GM18499 (cell line): Measurements from ENCODE around the gene AOX1.
"Not testable (repeated sequence)": the region's sequence is repeated elsewhere in the genome, so short reads cannot be mapped to it uniquely, and the experiment has no call there.

Experiments used
- ATAC-seq: cut with Tn5 transposase; IDR thresholded peaks from one replicate; pipeline ENCODE4 v1.9.1; 2021; ENCODE audit warnings: moderate number of reproducible peaks; ENCODE audit not compliant: insufficient read depth, unreplicated experiment

AOX1 gene

GRCh38 chr2:200585730-200586643 is at the start of gene AOX1:
Gene AOX1 (plus strand): TSS chr2:200586014. CDS start chr2:200586109, 95 bp downstream.
- ATAC-seq = no peak

DNA sequence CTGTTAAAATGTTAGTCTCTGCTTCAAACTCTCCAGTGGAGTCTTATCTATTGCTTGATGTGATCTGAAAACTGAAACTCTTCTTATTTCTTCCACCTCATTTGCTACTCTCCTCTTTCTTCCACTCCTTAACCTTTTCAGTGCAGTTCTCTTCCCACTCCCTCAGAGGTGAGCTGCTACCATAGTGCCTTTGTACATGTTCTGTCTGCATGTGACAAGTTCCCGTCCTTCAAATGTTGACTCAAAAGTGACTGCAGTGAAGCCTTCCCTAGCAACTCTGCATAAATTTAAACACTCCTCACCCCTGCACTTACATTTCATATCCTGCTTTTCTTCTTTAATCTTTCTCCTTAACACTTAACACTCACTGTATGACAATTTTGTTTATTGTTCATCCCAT is 47.7 kb upstream of the AOX1 start:
- no peak for ATAC-seq

DNA sequence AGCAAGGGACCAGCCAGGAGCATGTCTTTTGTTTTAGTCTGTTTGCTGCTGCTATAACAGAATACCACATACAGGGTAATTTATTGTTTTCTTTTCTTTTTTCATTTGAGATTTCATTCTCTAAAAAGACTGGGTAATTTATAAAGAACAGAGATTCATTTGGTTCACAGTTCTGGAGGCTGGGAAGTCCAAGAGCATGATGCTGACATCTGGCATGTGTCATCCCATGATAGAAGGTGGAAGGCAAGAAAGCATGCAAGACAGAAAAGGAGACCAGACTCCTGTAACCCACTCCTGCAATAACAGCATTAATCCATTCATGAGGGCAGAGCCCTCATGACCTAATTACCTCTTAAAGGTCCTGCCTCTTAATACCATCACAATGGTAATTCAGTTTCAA is 45.0 kb upstream of the AOX1 start:
- no peak for ATAC-seq

DNA sequence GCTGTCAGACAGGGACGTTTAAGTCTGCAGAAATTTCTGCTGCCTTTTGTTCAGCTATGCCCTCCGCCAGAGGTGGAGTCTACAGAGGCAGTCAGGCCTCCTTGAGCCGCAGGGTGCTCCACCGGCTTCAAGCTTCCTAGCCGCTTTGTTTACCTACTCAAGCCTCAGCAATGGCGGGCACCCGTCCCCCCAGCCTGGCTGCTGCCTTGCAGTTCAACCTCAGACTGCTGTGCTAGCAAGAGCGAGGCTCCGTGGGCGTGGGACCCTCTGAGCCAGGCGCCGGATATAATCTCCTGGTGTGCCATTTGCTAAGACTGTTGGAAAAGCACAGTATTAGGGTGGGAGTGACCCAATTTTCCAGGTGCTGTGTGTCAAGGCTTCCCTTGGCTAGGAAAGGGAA is 19.2 kb upstream of the AOX1 start:
- ATAC-seq = not testable (repeated sequence)

DNA sequence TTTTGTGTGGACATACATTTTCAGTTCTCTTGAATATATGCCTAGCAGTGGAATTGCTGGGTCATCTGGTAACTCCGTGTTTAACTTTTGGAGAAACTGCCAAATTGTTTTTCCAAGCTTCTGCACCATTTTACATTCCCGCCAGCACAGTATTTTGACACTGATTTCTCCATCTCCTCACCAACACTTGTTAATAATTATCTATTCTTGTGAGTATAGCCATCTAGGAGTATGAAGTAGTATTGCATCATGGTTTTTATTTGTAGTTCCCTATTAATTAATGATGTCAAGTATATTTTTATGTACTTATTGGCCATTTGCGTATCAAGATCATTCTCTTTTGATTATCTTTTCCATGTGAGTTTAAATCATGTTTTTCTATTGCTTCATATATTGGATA is 17.9 kb upstream of the AOX1 start:
- no peak for ATAC-seq

DNA sequence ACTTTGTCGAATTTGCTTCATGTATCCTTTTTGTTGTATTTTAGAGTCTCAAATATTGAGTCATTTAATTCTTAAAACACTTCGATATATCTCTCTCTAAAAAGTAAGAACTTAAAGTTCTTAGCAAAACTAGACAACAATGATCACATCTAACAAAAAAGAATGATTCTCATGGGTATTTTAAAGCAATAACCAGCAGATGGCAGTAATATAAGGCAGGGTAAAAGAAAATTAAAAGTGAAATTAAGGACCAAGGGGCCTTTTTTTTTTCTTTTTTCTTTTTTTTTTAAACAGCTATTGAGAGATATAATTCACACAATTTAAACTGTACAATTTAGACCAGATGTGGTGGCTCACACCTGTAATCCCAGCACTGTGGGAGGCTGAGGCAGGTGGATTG is 9.9 kb upstream of the AOX1 start:
- ATAC-seq = no peak

DNA sequence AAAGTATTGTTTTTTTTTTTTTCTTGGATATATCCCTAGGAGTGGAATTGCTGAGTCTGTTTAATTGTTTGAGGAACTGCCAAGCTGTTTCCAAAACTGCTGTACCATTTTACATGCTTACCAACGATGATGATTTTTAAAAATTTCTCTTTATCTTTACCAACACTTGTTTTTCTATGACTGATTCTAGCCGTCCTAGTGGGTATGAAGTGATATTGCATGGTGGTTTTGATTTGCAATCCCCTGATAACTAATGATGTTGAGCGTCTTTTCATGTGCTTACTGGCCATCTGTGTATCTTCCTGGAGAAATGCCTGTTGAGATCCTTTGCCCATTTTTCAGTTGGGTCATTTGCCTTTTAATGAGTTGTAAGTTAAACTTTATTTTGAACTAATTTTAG is 8.8 kb upstream of the AOX1 start:
- ATAC-seq = no peak

DNA sequence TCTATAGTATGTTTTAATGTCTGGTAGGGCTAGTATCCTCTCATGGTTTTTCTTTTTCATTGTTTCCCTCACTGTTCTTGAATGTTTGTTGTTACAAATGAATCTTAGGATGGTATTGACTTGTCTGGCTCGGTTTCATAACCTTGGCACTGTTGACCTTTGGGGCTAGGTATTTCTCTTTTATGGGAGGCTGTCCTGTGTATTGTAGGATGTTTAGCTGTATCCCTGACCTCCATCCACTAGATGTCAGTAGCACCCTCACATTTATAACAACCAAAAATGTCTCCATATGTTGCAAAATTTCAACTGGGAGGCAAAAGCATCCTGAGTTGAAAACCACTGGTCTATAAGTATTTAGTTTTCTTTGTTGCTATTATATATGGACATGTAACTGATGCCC is 7.0 kb upstream of the AOX1 start:
- ATAC-seq = no peak

GRCh38 chr2:200584639-200585038 is 1.2 kb upstream of the AOX1 start:
- no peak for ATAC-seq

GRCh38 chr2:200585340-200585729 is 479 bp upstream of the AOX1 start:
- ATAC-seq = no peak

DNA sequence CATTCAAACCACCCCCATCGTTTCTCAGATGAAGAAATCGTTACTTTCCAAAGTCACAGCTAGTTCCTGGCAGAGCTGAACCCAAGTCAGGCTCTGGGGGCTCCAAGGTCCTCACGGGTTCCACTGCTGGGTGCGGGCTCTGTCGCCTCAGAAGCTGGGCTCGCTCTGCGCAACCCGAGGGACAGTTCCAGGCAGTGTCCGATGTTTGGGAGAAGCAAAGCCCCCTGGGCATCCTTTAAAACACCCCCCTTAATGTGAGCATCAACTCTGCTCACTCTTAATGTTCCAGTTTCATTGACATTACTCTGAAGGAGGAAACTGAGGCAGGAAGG is 796 bp downstream of the AOX1 start:
- ATAC-seq = no peak

DNA sequence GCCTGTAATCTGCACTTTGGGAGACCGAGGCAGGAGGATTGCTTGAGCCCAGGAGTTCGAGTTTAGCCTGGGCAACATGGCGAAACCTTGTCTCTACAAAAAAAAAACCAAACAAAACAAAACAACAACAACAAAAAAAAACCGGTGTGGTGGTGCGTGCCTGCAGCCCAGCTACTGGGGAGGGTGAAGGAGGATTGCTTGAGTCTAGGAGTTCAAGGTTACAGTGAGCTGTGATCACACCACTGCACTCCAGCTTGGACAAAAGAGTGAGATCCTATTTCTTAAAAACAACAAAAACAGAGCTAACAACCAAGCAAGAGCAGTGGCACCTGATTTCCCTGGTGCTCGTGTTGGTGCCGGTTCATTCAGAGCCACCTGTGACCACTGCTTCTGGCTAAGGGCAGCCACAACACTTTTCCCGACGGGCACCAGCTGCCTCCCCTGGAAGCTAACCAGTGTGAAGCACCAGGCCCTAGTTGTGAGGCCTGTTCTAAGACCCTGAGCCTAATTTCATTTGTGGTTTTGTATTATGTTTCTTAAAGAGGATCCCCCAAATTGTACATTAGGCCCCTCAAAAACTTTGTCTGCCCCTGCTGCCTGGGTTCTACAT is 1.3 kb downstream of the AOX1 start:
- ATAC-seq = no peak

GRCh38 chr2:200588076-200588678 is 2.4 kb downstream of the AOX1 start:
- no peak for ATAC-seq

DNA sequence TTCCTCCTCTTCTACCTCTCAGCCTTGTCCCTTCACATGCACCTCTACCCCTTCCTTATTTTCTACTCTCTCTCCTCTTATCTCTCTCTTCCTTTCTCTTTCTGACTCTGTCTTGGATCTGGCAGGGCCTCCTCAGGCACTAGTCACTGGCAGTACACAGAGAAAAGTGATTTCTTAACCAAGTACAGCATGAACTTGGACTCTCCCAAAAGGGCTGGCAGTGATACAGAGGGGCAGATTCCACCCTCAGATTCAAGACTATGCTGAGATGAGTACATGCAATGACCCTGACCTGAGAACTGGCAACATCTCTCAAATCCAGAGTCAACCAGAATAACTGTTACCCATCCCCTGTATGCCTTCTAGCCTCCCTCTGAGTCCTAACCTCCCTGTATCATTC is 4.3 kb downstream of the AOX1 start:
- ATAC-seq = no peak

GRCh38 chr2:200591308-200591707 is 5.5 kb downstream of the AOX1 start:
- ATAC-seq = no peak

GRCh38 chr2:200592406-200593075 is 6.7 kb downstream of the AOX1 start:
- no peak for ATAC-seq

GRCh38 chr2:200593905-200594304 is 8.1 kb downstream of the AOX1 start:
- ATAC-seq = no peak

- no peak for ATAC-seq
These were observed 10.1 kb downstream of the AOX1 start for GRCh38 chr2:200595913-200596312.

DNA sequence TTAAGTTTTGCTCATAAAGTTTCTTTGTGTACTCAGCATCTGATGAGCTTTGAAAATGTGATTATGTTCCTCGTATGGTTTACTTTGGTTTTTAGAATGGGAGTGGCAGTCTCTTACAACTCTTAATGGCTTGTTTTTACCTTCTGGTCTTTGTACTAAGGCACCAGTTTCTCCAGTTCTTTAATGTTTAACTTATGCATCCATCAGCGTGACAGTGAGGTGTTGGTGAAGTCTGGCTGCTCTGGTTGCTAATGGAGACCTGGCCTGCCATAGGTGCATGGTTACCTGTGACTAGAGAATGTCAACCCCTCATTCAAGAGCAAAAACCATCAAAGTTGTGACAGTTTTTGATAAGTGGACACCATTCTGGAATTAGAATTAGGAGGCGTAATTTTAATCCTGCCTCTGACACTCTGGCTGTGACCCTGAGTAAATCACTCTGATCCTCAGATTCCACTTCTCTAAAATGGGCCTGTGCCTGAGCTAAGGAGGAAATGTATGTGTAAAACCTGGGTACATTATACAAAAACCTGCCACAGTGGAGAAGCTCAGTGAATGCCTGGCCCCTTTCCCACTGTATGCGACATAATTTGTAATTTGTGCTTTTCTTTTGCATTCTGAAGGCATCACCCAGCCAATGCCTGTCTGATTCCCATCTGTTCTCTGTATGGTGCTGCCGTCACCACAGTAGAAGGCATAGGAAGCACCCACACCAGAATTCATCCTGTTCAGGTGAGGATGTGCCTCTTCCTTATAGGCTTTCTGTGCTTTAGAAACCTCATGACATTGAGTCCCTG is 11.2 kb downstream of the AOX1 start:
- ATAC-seq = no peak

- ATAC-seq = no peak
These were observed 13.4 kb downstream of the AOX1 start for GRCh38 chr2:200599206-200599605.
